D721Med (cell line): ENCODE results near the gene CHRNG.

Experiments
- DNase-seq: peaks from one replicate; pipeline ENCODE4 v3.0.0; 2011; ENCODE audit warnings: low spot score; ENCODE audit not compliant: insufficient read length
- FAIRE-seq: peaks from 2 replicates; lab custom pipeline; 2011; peaks lifted over from hg19 to GRCh38; lab: Jason Lieb, UNC
- CTCF ChIP-seq: IDR thresholded peaks from 2 replicates; pipeline ENCODE4 v1.5.1; 2012; ENCODE audit warnings: mild to moderate bottlenecking, control low read depth; ENCODE audit not compliant: insufficient read depth; ENCODE audit errors: missing control alignments

CHRNG gene

GRCh38 chr2:232544674-232545073 lies 5.2 kb downstream of the CHRNG start:
- TF ChIP-seq CTCF = no peak
- FAIRE-seq = no peak

GRCh38 chr2:232545511-232546375 lies 6.3 kb downstream of the CHRNG start:
- TF ChIP-seq CTCF = no peak
- no peak for FAIRE-seq
- DNase-seq = no peak

More at GRCh38 chr2:232544674-232545073, 5.2 kb downstream of the CHRNG start:
- no peak for DNase-seq

- DNase-seq (no peak), FAIRE-seq (no peak)
- no peak for TF ChIP-seq CTCF
These were observed 8.5 kb downstream of the CHRNG start for GRCh38 chr2:232547991-232548390.

GRCh38 chr2:232549655-232550353 lies 10.3 kb downstream of the CHRNG start:
- DNase-seq (no peak), FAIRE-seq (no peak)
- TF ChIP-seq CTCF = no peak

GRCh38 chr2:232550354-232551249 lies 11.1 kb downstream of the CHRNG start, which contains the start of the genes EIF4E2 and TIGD1:
TSS of gene EIF4E2 (plus strand) at chr2:232550689. CDS start at chr2:232550725, 36 bp downstream.
TSS of gene TIGD1 (minus strand) at chr2:232550557. CDS start at chr2:232549882, 675 bp downstream.
- DNase-seq = peak; percentile 95
- no peak for TF ChIP-seq CTCF
- no peak for FAIRE-seq

GRCh38 chr2:232551250-232551638 lies 11.8 kb downstream of the CHRNG start:
- no peak for TF ChIP-seq CTCF
- FAIRE-seq (no peak), DNase-seq (no peak)
